H9 (cell line): Measurements from ENCODE around the gene PARVB. TPM values are rescaled to one million over a fixed set of nuclear protein-coding genes. Genes with fewer than 3 reads are reported as not detected.

Source experiments
- DNase-seq: peaks from one replicate; pipeline ENCODE4 v3.0.0-alpha.2; 2017
- H2AFZ ChIP-seq: one replicate; pipeline ENCODE4 v1.6.1; 2013; ENCODE audit warnings: mild to moderate bottlenecking, low read length, control low read depth, moderate library complexity
- H2AK5ac ChIP-seq: 2 replicates; pipeline ENCODE4 v1.6.1; 2013; ENCODE audit warnings: low read length, control low read depth, mixed read lengths; ENCODE audit not compliant: insufficient read length
- H2BK120ac ChIP-seq: one replicate; pipeline ENCODE4 v1.6.1; 2013; ENCODE audit warnings: low read depth, mild to moderate bottlenecking, low read length, control low read depth, inconsistent platforms; ENCODE audit not compliant: poor library complexity, severe bottlenecking
- H2BK12ac ChIP-seq: 2 replicates; pipeline ENCODE4 v1.6.1; 2013; ENCODE audit warnings: low read length, control low read depth, mixed read lengths, low read depth; ENCODE audit not compliant: insufficient read length
- H2BK15ac ChIP-seq: 2 replicates; pipeline ENCODE4 v1.6.1; 2013; ENCODE audit warnings: low read depth, low read length, control low read depth
- H2BK20ac ChIP-seq: one replicate; pipeline ENCODE4 v1.6.1; 2013; ENCODE audit warnings: low read depth, mild to moderate bottlenecking, low read length, control low read depth, inconsistent platforms; ENCODE audit not compliant: poor library complexity, severe bottlenecking
- H2BK5ac ChIP-seq: 2 replicates; pipeline ENCODE4 v1.6.1; 2013; ENCODE audit warnings: low read length, control low read depth, mixed read lengths; ENCODE audit not compliant: insufficient read length
- H3K14ac ChIP-seq: 2 replicates; pipeline ENCODE4 v1.6.1; 2013; ENCODE audit warnings: low read length, control low read depth; ENCODE audit not compliant: insufficient read depth
- H3K18ac ChIP-seq: 2 replicates; pipeline ENCODE4 v1.6.1; 2013; ENCODE audit warnings: low read depth, mild to moderate bottlenecking, mixed read lengths, low read length, control low read depth; ENCODE audit not compliant: insufficient read length
- H3K23ac ChIP-seq: 2 replicates; pipeline ENCODE4 v1.6.1; 2013; ENCODE audit warnings: low read length, control low read depth, mixed read lengths, low read depth; ENCODE audit not compliant: insufficient read length
- H3K23me2 ChIP-seq: 2 replicates; pipeline ENCODE4 v1.6.1; 2013; ENCODE audit warnings: low read depth, mild to moderate bottlenecking, mixed read lengths, low read length, control low read depth; ENCODE audit not compliant: insufficient read length, poor library complexity, severe bottlenecking
- H3K27ac ChIP-seq: 2 replicates; pipeline ENCODE4 v1.5.1; 2013; ENCODE audit warnings: low read length, control low read depth, mixed read lengths, low read depth; ENCODE audit not compliant: insufficient read length
- H3K27me3 ChIP-seq: 2 replicates; pipeline ENCODE4 v1.6.1; 2013; ENCODE audit warnings: low read length, control low read depth, inconsistent platforms; ENCODE audit not compliant: insufficient read depth
- H3K4ac ChIP-seq: 2 replicates; pipeline ENCODE4 v1.6.1; 2013; ENCODE audit warnings: low read depth, mild to moderate bottlenecking, control low read depth, inconsistent platforms, low read length, moderate library complexity
- H3K4me1 ChIP-seq: 2 replicates; pipeline ENCODE4 v1.6.1; 2013; ENCODE audit warnings: low read length, control low read depth, inconsistent platforms; ENCODE audit not compliant: insufficient read depth
- H3K4me2 ChIP-seq: 2 replicates; pipeline ENCODE4 v1.6.1; 2013; ENCODE audit warnings: low read length, control low read depth, mixed read lengths; ENCODE audit not compliant: insufficient read length, insufficient read depth
- H3K56ac ChIP-seq: 2 replicates; pipeline ENCODE4 v1.6.1; 2013; ENCODE audit warnings: low read depth, mild to moderate bottlenecking, mixed read lengths, low read length, control low read depth; ENCODE audit not compliant: insufficient read length
- H3K79me1 ChIP-seq: 2 replicates; pipeline ENCODE4 v1.6.1; 2013; ENCODE audit warnings: low read depth, mild to moderate bottlenecking, moderate library complexity, low read length, control low read depth, inconsistent platforms; ENCODE audit not compliant: insufficient read depth, poor library complexity, severe bottlenecking
- H3K79me2 ChIP-seq: 2 replicates; pipeline ENCODE4 v1.6.1; 2013; ENCODE audit warnings: low read length, control low read depth, inconsistent platforms; ENCODE audit not compliant: insufficient read depth
- H3K9ac ChIP-seq: 2 replicates; pipeline ENCODE4 v1.6.1; 2013; ENCODE audit warnings: low read length, control low read depth, mixed read lengths; ENCODE audit not compliant: insufficient read length; ENCODE audit errors: extremely low read depth
- H3K9me3 ChIP-seq: one replicate; pipeline ENCODE4 v1.6.1; 2013; ENCODE audit warnings: low read depth, low read length, inconsistent platforms; ENCODE audit not compliant: control insufficient read depth
- H3T11ph ChIP-seq: one replicate; pipeline ENCODE4 v1.6.1; 2013; ENCODE audit warnings: mild to moderate bottlenecking, low read length, control low read depth, inconsistent platforms
- H4K20me1 ChIP-seq: one replicate; pipeline ENCODE4 v1.6.1; 2013; ENCODE audit not compliant: control insufficient read depth, insufficient read length, insufficient read depth
- H4K5ac ChIP-seq: 2 replicates; pipeline ENCODE4 v1.6.1; 2013; ENCODE audit warnings: low read depth, mild to moderate bottlenecking, mixed read lengths, low read length, control low read depth; ENCODE audit not compliant: insufficient read length
- H4K8ac ChIP-seq: replicated peaks from 2 replicates; pipeline ENCODE4 v1.6.1; 2013; ENCODE audit warnings: low read length, control low read depth, mixed read lengths, low read depth; ENCODE audit not compliant: insufficient read length
- H4K91ac ChIP-seq: 2 replicates; pipeline ENCODE4 v1.6.1; 2013; ENCODE audit warnings: low read depth, mild to moderate bottlenecking, moderate library complexity, mixed read lengths, low read length, control low read depth; ENCODE audit not compliant: insufficient read length
- H3K27ac Mint-ChIP-seq, 3 experiments: 2 replicates in 2 of 3; 3 replicates in 1 of 3; pipeline ENCODE4 v1.8.0; 2020 to 2021; ENCODE audit warnings: mixed read lengths in 3 of 3, mild to moderate bottlenecking in 1 of 3, moderate library complexity in 1 of 3
- H3K27me3 Mint-ChIP-seq: 2 replicates; pipeline ENCODE4 v1.8.0; 2021; ENCODE audit warnings: low read depth, mild to moderate bottlenecking, moderate library complexity, mixed read lengths
- H3K36me3 Mint-ChIP-seq, 3 experiments: 2 replicates in 2 of 3; 3 replicates in 1 of 3; pipeline ENCODE4 v1.8.0; 2020 to 2021; ENCODE audit warnings: low read depth in 3 of 3, mixed read lengths in 3 of 3; ENCODE audit not compliant: insufficient read depth in 1 of 3
- H3K4me1 Mint-ChIP-seq, 2 experiments: 2 replicates each; pipeline ENCODE4 v1.8.0; 2020; ENCODE audit warnings: mixed read lengths in 2 of 2
- H3K4me3 Mint-ChIP-seq, 2 experiments: 2 replicates in 1 of 2; 3 replicates in 1 of 2; pipeline ENCODE4 v1.8.0; 2020 to 2021; ENCODE audit warnings: mild to moderate bottlenecking in 2 of 2, mixed read lengths in 2 of 2, moderate library complexity in 1 of 2
- H3K9me3 Mint-ChIP-seq, 2 experiments: 2 replicates in 1 of 2; 3 replicates in 1 of 2; pipeline ENCODE4 v1.8.0; 2020; ENCODE audit warnings: mild to moderate bottlenecking in 2 of 2, mixed read lengths in 2 of 2, moderate library complexity in 1 of 2
- WGBS: extraction: QIAGEN DNeasy Blood & Tissue Kit; methylation state at CpG from one replicate; pipeline ENCODE4 v1.1.7; 2013; ENCODE audit warnings: missing lambda C conversion rate, low lambda C conversion rate, mixed read lengths; ENCODE audit not compliant: insufficient read length; ENCODE audit errors: extremely low coverage; 5-methylcytosine and 5-hydroxymethylcytosine counted together
- total RNA-seq: library from RNA; stranded (reverse); gene quantifications from 2 replicates; pipeline ENCODE4 v1.2.1, GENCODE V29; 2021
- TF ChIP-seq, protein P1 (sequence below): fragments of 200-600 bp; sonication (generic); conservative IDR thresholded peaks from 3 replicates; pipeline ENCODE4 v1.8.0; 2021; ENCODE audit warnings: antibody characterized with exemption, mild to moderate bottlenecking

Gene PARVB
- total RNA-seq, 1 experiment from 2014 or later, result 15.6 TPM

GRCh38 chr22:44000123-44000522 lies 24.0 kb upstream of the PARVB start:
- no peak overlapping the region for H3K23ac ChIP-seq
- no peak overlapping the region for H3K4ac ChIP-seq
- no peak overlapping the region for H3K14ac ChIP-seq
- no peaks in the 10 kb centered on the region for H3K79me1 ChIP-seq
- H3K4me3 Mint-ChIP-seq, result no peak overlapping the region
- no peak overlapping the region for H2BK15ac ChIP-seq
- H3K4me1 ChIP-seq, result no peaks in the 10 kb centered on the region
- H2BK12ac ChIP-seq, result no peak overlapping the region
- H3K18ac ChIP-seq, result no peak overlapping the region
- no peak overlapping the region for H2BK5ac ChIP-seq
- H2AK5ac ChIP-seq, result no peak overlapping the region
- H3K79me2 ChIP-seq, result no peaks in the 10 kb centered on the region
- H4K8ac ChIP-seq, result no peak overlapping the region
- H3K9me3 ChIP-seq, result no peaks in the 10 kb centered on the region
- H3K36me3 Mint-ChIP-seq, result peaks cover 16 to 38% (median 35%) of the 10 kb centered on the region in 3 experiments; a peak in 6 of 7 replicates
- H3K56ac ChIP-seq, result no peak overlapping the region
- no peak overlapping the region for H3T11ph ChIP-seq
- no peak overlapping the region for H2BK20ac ChIP-seq
- H2BK120ac ChIP-seq, result no peak overlapping the region
- no peaks in the 10 kb centered on the region for H3K27me3 ChIP-seq
- no peak overlapping the region for H3K9ac ChIP-seq
- no peak overlapping the region for H4K91ac ChIP-seq
- no peak overlapping the region for H3K27ac ChIP-seq
- no peaks in the 10 kb centered on the region for H3K23me2 ChIP-seq
- H3K27me3 Mint-ChIP-seq, result no peaks in the 10 kb centered on the region
- H4K20me1 ChIP-seq, result peaks cover 4% of the 10 kb centered on the region
- H4K5ac ChIP-seq, result no peak overlapping the region
- TF ChIP-seq, protein P1, sequence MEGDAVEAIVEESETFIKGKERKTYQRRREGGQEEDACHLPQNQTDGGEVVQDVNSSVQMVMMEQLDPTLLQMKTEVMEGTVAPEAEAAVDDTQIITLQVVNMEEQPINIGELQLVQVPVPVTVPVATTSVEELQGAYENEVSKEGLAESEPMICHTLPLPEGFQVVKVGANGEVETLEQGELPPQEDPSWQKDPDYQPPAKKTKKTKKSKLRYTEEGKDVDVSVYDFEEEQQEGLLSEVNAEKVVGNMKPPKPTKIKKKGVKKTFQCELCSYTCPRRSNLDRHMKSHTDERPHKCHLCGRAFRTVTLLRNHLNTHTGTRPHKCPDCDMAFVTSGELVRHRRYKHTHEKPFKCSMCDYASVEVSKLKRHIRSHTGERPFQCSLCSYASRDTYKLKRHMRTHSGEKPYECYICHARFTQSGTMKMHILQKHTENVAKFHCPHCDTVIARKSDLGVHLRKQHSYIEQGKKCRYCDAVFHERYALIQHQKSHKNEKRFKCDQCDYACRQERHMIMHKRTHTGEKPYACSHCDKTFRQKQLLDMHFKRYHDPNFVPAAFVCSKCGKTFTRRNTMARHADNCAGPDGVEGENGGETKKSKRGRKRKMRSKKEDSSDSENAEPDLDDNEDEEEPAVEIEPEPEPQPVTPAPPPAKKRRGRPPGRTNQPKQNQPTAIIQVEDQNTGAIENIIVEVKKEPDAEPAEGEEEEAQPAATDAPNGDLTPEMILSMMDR, result no peak
- peaks cover 0 to 3% of the 10 kb centered on the region in 2 experiments; a peak in 2 of 5 replicates for H3K9me3 Mint-ChIP-seq
- H3K4me2 ChIP-seq, result no peak overlapping the region
- no peak overlapping the region for H2AFZ ChIP-seq
- peaks cover 4 to 13% of the 10 kb centered on the region in 2 experiments for H3K4me1 Mint-ChIP-seq
- H3K27ac Mint-ChIP-seq, result peak overlapping the region in 1 of 3 experiments; percentile 55; a peak in 1 of 7 replicates
- DNase-seq, result no peak
- no CpG with 5 or more reads among the region's 4 CpGs for WGBS
